ENCODE measurements around the gene WSCD1. TPM values are rescaled to one million over a fixed set of nuclear protein-coding genes. Genes with fewer than 3 reads are reported as not detected.

WSCD1 gene
- total and polyA plus RNA-seq, 8 donors = 2.9 to 6.7 (median 4.4) TPM

- DNase-seq (no peak), ATAC-seq (no peak)
- Histone ChIP-seq H3K27ac (no peak overlapping the region), H3K4me3 (no peak overlapping the region), H3K4me1 (no peaks in the 10 kb centered on the region), H3K9me3 (peaks cover 0 to 3% of the 10 kb centered on the region in 2 donors), H3K36me3 (no peaks in the 10 kb centered on the region), H3K27me3 (no peaks in the 10 kb centered on the region)
- intact Hi-C loops (cut with DNase I) = no loop called here
- TF ChIP-seq CTCF (IDR thresholded peaks at IDR 0.05) = no peak
These were observed 40.4 kb downstream of the WSCD1 start for GRCh38 chr17:6110592-6110991.

- Histone ChIP-seq H3K27ac (no peak overlapping the region), H3K27me3 (no peaks in the 10 kb centered on the region), H3K4me3 (no peak overlapping the region), H3K36me3 (no peaks in the 10 kb centered on the region), H3K4me1 (no peaks in the 10 kb centered on the region), H3K9me3 (peaks cover 0 to 10% of the 10 kb centered on the region in 2 donors)
- DNase-seq (no peak), ATAC-seq (no peak)
- intact Hi-C loops (cut with DNase I) = no loop called here
- no peak for TF ChIP-seq CTCF (IDR thresholded peaks at IDR 0.05)
These were observed 50.2 kb downstream of the WSCD1 start for GRCh38 chr17:6120351-6120750.

GRCh38 chr17:6124856-6125255 is 54.7 kb downstream of the WSCD1 start:
- Histone ChIP-seq H3K9me3 (peaks cover 0 to 10% of the 10 kb centered on the region in 2 donors), H3K36me3 (no peaks in the 10 kb centered on the region)
- intact Hi-C loops (cut with DNase I) = no loop called here

GRCh38 chr17:6126768-6127167 is 56.6 kb downstream of the WSCD1 start:
- intact Hi-C loops (cut with DNase I) = no loop called here
- Histone ChIP-seq H3K27ac (no peak overlapping the region), H3K36me3 (no peaks in the 10 kb centered on the region), H3K4me3 (no peak overlapping the region), H3K9me3 (peaks cover 0 to 10% of the 10 kb centered on the region in 2 donors), H3K27me3 (no peaks in the 10 kb centered on the region), H3K4me1 (no peaks in the 10 kb centered on the region)
- ATAC-seq (no peak), DNase-seq (no peak)
- TF ChIP-seq CTCF (IDR thresholded peaks at IDR 0.05) = no peak

More at GRCh38 chr17:6124856-6125255, 54.7 kb downstream of the WSCD1 start:
- DNase-seq (no peak), ATAC-seq (no peak)
- Histone ChIP-seq H3K27me3 (no peaks in the 10 kb centered on the region), H3K4me1 (no peaks in the 10 kb centered on the region), H3K27ac (no peak overlapping the region), H3K4me3 (no peak overlapping the region)
- no peak for TF ChIP-seq CTCF (IDR thresholded peaks at IDR 0.05)

- ATAC-seq = no peak
- H3K9me3 ChIP-seq = no peaks in the 10 kb centered on the region
- no peak for TF ChIP-seq CTCF (IDR thresholded peaks at IDR 0.05)
- intact Hi-C loops (cut with DNase I) = no loop called here
- peaks cover 0 to 7% of the 10 kb centered on the region in 2 donors for H3K27me3 ChIP-seq
- H3K4me3 ChIP-seq = no peak overlapping the region
- H3K27ac ChIP-seq = no peak overlapping the region
- no peak for DNase-seq
- H3K4me1 ChIP-seq = no peaks in the 10 kb centered on the region
- no peaks in the 10 kb centered on the region for H3K36me3 ChIP-seq
These were observed 64.5 kb downstream of the WSCD1 start for GRCh38 chr17:6134721-6135120.
